ENCODE measurements around the gene DISP2.

Gene DISP2

DNA sequence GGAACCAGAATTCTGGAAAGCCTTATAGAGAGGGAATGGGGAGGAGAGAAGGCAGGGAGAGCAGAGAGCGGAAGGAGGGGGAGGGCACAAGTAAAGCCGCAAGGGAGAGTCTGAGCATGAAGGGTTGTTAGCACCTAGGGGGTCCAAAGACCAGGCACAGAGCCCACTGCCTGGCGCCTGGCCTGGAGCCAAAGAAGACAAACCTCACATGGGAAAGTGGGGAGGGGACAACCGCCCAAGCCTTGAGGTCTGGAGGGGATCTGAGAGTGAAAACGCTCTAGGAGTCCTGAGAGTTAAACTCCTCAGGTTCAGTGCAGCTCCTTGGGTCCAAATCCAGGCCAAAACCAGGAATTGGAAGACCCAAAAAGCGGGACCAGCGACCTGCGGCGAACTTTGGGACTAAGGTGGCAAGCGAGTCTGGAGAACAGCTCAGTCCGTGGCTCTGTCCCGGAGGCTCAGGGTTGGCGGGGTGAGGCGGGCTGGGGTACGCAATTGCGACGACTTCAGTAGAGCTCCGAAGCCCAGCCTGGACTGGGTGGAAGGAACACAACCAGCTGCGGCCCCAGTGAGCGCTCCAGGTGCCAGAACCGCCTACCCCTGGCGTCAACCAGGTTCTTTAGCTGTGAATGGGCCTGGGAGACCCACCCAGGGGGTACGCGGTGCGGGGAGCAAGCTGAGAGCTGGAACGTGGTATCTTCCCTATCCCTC is 35.3 kb upstream of the DISP2 start:
- H3K4me3 ChIP-seq (ENCODE audit: low read length), result peak overlapping the region; percentile 29
- DNase-seq (ENCODE audit: low read depth), result no peak

DNA sequence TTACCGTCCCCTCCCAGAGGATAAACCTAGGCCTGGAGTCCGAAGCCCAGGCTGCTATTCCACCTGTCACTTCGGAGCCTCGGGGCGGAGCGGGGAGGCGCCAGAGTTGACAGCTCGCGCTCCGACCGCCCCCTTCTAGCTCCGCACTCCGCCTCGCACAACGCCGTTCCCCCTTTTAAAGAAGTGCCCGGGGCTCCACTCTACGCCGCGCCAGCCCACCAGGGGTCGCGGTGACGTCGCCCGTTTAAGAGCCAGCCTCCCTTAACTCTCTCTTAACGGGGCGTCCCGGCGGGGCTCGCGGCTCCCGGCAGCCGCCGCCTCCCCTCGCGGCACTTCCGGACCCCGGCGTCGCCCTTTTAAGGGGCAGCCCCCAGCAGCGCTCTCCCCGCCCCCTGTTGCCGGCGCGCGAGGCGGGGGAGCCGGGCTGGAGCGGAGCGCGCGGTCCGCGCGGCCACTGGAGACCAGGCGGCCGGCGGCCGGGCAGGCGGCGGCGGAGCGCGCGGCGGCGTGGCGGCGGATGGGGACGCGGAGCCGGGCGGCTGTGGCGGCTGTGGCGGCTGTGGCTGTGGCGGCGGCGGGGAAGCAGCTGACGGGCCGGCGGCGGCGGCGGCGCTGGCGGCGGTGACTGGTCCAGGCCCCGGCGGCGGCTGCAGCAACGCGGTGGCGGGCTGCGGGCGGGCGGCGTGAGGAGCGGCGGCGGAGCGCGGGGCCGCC is 34.6 kb upstream of the DISP2 start, which contains the start of gene INAFM2:
TSS of gene INAFM2 (plus strand) at position 454 of the 714 bp plus-strand sequence. CDS start 364 bp downstream, outside the sequence.
- DNase-seq (ENCODE audit: low read depth), result peak; percentile 83
- TF ChIP-seq, protein P1, sequence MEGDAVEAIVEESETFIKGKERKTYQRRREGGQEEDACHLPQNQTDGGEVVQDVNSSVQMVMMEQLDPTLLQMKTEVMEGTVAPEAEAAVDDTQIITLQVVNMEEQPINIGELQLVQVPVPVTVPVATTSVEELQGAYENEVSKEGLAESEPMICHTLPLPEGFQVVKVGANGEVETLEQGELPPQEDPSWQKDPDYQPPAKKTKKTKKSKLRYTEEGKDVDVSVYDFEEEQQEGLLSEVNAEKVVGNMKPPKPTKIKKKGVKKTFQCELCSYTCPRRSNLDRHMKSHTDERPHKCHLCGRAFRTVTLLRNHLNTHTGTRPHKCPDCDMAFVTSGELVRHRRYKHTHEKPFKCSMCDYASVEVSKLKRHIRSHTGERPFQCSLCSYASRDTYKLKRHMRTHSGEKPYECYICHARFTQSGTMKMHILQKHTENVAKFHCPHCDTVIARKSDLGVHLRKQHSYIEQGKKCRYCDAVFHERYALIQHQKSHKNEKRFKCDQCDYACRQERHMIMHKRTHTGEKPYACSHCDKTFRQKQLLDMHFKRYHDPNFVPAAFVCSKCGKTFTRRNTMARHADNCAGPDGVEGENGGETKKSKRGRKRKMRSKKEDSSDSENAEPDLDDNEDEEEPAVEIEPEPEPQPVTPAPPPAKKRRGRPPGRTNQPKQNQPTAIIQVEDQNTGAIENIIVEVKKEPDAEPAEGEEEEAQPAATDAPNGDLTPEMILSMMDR (conservative IDR thresholded peaks at IDR 0.05; ENCODE audit: low read depth, low read length), result peak; percentile 62
- H3K4me3 ChIP-seq (ENCODE audit: low read length), result peak within 1 kb of the TSS; percentile 58

More for the DNA sequence above, 35.3 kb upstream of the DISP2 start:
- TF ChIP-seq, protein P1 (conservative IDR thresholded peaks at IDR 0.05; ENCODE audit: low read depth, low read length), result no peak

DNA sequence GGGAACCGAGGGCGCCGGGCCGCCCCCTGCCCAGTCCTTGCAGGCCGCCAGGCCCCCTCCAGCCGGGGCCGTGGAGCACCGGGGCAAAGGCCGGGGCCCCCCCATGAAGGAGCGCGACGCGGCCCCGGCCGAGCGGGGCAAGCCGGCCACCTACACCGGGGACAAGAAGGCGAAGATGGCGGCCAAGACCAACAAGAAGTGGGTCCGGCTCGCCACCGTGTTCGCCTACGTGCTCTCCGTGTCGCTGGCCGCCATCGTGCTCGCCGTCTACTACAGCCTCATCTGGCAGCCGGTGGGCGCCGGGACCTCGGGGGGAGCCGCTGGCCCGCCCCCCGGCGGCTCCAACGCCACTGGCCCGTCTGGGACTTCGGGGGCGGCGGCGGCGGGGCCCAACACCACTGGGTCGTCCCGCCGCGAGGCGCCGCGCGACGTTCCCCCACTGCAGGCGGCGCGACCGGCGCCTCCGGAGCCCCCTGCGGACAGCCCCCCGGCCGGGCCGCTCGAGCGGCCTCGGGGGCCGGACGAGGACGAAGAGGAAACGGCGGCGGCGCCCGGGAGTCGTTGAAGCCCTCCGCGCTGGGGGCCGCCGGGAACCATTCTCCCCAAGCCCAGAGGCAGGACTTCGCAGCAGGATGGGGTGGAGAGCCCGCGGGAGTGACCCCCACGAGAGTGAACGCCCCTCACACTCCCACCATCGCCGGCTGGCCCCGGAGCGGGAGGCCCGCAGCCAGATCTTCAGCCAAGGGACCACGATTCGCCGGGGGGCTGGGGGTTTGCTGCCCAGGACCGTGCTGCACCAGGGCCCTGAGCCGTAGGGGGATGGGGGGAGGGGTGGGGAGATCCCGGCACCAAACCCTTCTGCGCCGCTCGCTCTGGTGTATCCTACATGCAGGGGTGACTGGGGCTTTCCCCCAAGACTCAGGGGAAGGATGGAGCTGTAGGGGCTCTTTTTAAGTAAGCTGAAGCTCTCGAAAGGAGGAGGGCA is 33.8 kb upstream of the DISP2 start:
- no peak for DNase-seq (ENCODE audit: low read depth)
- TF ChIP-seq, protein P1 (conservative IDR thresholded peaks at IDR 0.05; ENCODE audit: low read depth, low read length), result no peak
- peak overlapping the region; percentile 58 for H3K4me3 ChIP-seq (ENCODE audit: low read length)

DNA sequence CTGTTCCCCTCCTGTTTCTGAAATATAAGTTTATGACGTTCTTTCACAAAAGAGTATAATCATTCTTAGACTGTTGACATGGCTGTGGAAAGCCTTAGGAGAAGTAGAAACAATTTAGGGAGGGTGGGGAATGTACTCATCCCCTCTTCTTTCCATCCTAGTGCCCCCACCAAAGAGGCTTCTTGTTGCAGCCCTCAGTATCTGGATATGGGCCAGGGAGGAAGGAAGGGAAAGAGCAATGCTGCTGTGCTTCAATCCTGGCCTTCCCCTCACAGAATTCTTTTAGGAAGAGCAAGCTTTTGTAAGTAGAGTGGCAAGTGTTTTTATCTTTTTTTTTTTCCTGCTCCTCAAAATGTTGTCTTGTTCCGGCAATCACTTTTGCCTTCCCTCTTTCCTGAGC is 32.8 kb upstream of the DISP2 start:
- TF ChIP-seq, protein P1 (conservative IDR thresholded peaks at IDR 0.05; ENCODE audit: low read depth, low read length), result no peak
- peak overlapping the region; percentile 58 for H3K4me3 ChIP-seq (ENCODE audit: low read length)
- DNase-seq (ENCODE audit: low read depth), result no peak

DNA sequence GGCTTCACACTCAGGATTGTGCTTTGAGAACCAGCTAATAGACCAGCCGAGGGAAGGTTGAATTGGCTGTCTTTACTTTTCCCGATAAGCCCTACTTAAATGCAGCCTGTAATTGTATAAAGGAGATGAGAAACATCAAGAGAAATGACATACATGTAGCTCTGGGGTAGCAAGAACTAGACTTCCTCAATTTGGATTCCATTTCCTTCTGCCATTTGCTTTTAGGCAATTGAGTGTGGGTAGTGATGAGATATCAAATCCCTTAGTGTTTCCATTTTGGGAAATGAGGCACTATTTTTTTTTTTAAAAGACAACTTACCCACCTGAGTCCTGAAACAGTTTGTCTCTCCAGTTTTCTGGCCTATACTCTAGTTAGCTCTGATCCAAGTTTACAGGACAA is 32.3 kb upstream of the DISP2 start:
- DNase-seq (ENCODE audit: low read depth), result no peak
- TF ChIP-seq, protein P1 (conservative IDR thresholded peaks at IDR 0.05; ENCODE audit: low read depth, low read length), result no peak
- H3K4me3 ChIP-seq (ENCODE audit: low read length), result peak overlapping the region; percentile 58

DNA sequence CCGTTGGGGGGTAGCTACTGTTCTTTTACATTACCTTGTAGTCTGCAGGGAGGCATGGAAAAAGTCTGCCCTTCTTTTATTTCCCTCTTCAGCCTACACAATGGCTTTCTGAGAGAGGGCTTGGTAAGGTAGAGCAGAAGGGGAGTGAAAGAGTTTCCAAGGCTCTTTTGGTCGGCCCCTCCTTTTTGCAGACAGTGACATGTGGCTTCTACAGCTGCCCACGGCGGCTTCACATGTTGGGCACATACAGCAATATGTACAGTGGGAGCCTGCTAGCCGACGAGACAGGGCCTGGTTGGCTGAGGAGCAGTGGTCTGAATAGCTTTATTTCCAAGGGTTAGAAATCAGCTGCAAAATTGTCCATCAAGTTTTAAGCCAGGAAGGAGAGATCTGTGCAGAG is 30.6 kb upstream of the DISP2 start:
- no peak for DNase-seq (ENCODE audit: low read depth)
- H3K4me3 ChIP-seq (ENCODE audit: low read length), result no peak overlapping the region
- TF ChIP-seq, protein P1 (conservative IDR thresholded peaks at IDR 0.05; ENCODE audit: low read depth, low read length), result no peak
